Measurements from ENCODE around the gene FFAR1.

- TF ChIP-seq CTCF (conservative IDR thresholded peaks at IDR 0.05) (no peak), EZH2 (IDR thresholded peaks at IDR 0.05; ENCODE audit: low read depth) (no peak)
Measured at GRCh38 chr19:35377656-35378055, 30.0 kb downstream of the FFAR1 start.

Data from PC-9 (cell line).